Activated T-cell treated with anti-CD3 and anti-CD28 coated beads, Interleukin-2, amount 50 U/mL, for 4 hours (primary cell): Measurements from ENCODE around the gene TRAFD1. TPM values are rescaled to one million over a fixed set of nuclear protein-coding genes. Genes with fewer than 3 reads are reported as not detected.

Experiments
- ATAC-seq, 2 donors: fragments of 200-7000 bp; cut with Tn5 transposase; one replicate each; pipeline ENCODE4 v1.10.0; 2021
- DNase-seq: peaks from one replicate; pipeline ENCODE4 v3.0.0-alpha.2; 2020
- H3K27me3 Mint-ChIP-seq: one replicate; pipeline ENCODE4 v1.8.0; 2021; ENCODE audit warnings: low read depth, mixed read lengths
- H3K36me3 Mint-ChIP-seq: one replicate; pipeline ENCODE4 v1.8.0; 2022; ENCODE audit warnings: mixed read lengths; ENCODE audit not compliant: insufficient read depth
- H3K4me1 Mint-ChIP-seq: one replicate; pipeline ENCODE4 v1.8.0; 2021; ENCODE audit warnings: low read depth, mixed read lengths
- H3K4me3 Mint-ChIP-seq: one replicate; pipeline ENCODE4 v1.8.0; 2021; ENCODE audit warnings: mild to moderate bottlenecking, moderate library complexity, mixed read lengths
- H3K9me3 Mint-ChIP-seq: one replicate; pipeline ENCODE4 v1.8.0; 2021; ENCODE audit warnings: mixed read lengths
- total RNA-seq, 3 donors: library from RNA; stranded (reverse); gene quantifications; one replicate each; pipeline ENCODE4 v1.2.1, GENCODE V29; 2021

Gene TRAFD1
- total RNA-seq, 3 donors from 2014 or later, result 47.1 to 52.3 (median 49.4) TPM

- DNase-seq (no peak), ATAC-seq (no peak)
- no peaks in the 10 kb centered on the region for H3K9me3 Mint-ChIP-seq
- H3K4me1 Mint-ChIP-seq, result no peaks in the 10 kb centered on the region
- no peaks in the 10 kb centered on the region for H3K27me3 Mint-ChIP-seq
- peaks cover 20% of the 10 kb centered on the region for H3K36me3 Mint-ChIP-seq
- no peak overlapping the region for H3K4me3 Mint-ChIP-seq
Measured at GRCh38 chr12:112188130-112188830, 62.9 kb downstream of the TRAFD1 start.

- no peaks in the 10 kb centered on the region for H3K4me1 Mint-ChIP-seq
- H3K36me3 Mint-ChIP-seq, result peaks cover 29% of the 10 kb centered on the region
- ATAC-seq (no peak), DNase-seq (no peak)
- no peak overlapping the region for H3K4me3 Mint-ChIP-seq
- H3K9me3 Mint-ChIP-seq, result no peaks in the 10 kb centered on the region
- H3K27me3 Mint-ChIP-seq, result no peaks in the 10 kb centered on the region
Measured at GRCh38 chr12:112190231-112191025, 65.1 kb downstream of the TRAFD1 start.

GRCh38 chr12:112191201-112191600 is 65.8 kb downstream of the TRAFD1 start:
- ATAC-seq (no peak), DNase-seq (no peak)
- no peaks in the 10 kb centered on the region for H3K4me1 Mint-ChIP-seq
- peaks cover 31% of the 10 kb centered on the region for H3K36me3 Mint-ChIP-seq
- no peaks in the 10 kb centered on the region for H3K9me3 Mint-ChIP-seq
- no peak overlapping the region for H3K4me3 Mint-ChIP-seq
- no peaks in the 10 kb centered on the region for H3K27me3 Mint-ChIP-seq

- Mint-ChIP-seq H3K36me3 (peaks cover 32% of the 10 kb centered on the region), H3K4me1 (no peaks in the 10 kb centered on the region), H3K4me3 (no peak overlapping the region), H3K9me3 (no peaks in the 10 kb centered on the region), H3K27me3 (no peaks in the 10 kb centered on the region)
- ATAC-seq (no peak), DNase-seq (no peak)
Measured at GRCh38 chr12:112191840-112192321, 66.5 kb downstream of the TRAFD1 start.

GRCh38 chr12:112192475-112192874 is 67.1 kb downstream of the TRAFD1 start:
- Mint-ChIP-seq H3K9me3 (no peaks in the 10 kb centered on the region), H3K27me3 (no peaks in the 10 kb centered on the region), H3K4me3 (no peak overlapping the region), H3K4me1 (no peaks in the 10 kb centered on the region), H3K36me3 (peaks cover 34% of the 10 kb centered on the region)
- DNase-seq (no peak), ATAC-seq (no peak)

- H3K4me3 Mint-ChIP-seq, result no peak overlapping the region
- DNase-seq (no peak), ATAC-seq (no peak)
- H3K27me3 Mint-ChIP-seq, result no peaks in the 10 kb centered on the region
- no peaks in the 10 kb centered on the region for H3K9me3 Mint-ChIP-seq
- H3K4me1 Mint-ChIP-seq, result no peaks in the 10 kb centered on the region
- peaks cover 44% of the 10 kb centered on the region for H3K36me3 Mint-ChIP-seq
Measured at GRCh38 chr12:112194601-112195247, 69.4 kb downstream of the TRAFD1 start.

- peaks cover 46% of the 10 kb centered on the region for H3K36me3 Mint-ChIP-seq
- DNase-seq (no peak), ATAC-seq (no peak)
- H3K9me3 Mint-ChIP-seq, result no peaks in the 10 kb centered on the region
- H3K4me3 Mint-ChIP-seq, result no peak overlapping the region
- H3K4me1 Mint-ChIP-seq, result no peaks in the 10 kb centered on the region
- H3K27me3 Mint-ChIP-seq, result no peaks in the 10 kb centered on the region
Measured at GRCh38 chr12:112196196-112196875, 71.0 kb downstream of the TRAFD1 start.

- H3K36me3 Mint-ChIP-seq, result peaks cover 38% of the 10 kb centered on the region
- no peaks in the 10 kb centered on the region for H3K9me3 Mint-ChIP-seq
- H3K4me3 Mint-ChIP-seq, result no peak overlapping the region
- DNase-seq (peak; percentile 27), ATAC-seq (peak; percentile 71 to 80)
- no peaks in the 10 kb centered on the region for H3K4me1 Mint-ChIP-seq
- no peaks in the 10 kb centered on the region for H3K27me3 Mint-ChIP-seq
Measured at GRCh38 chr12:112198120-112198733, 72.9 kb downstream of the TRAFD1 start.

- no peak for ATAC-seq
- H3K36me3 Mint-ChIP-seq, result peaks cover 34% of the 10 kb centered on the region
Measured at GRCh38 chr12:112199136-112199535, 73.8 kb downstream of the TRAFD1 start.

More at GRCh38 chr12:112199136-112199535, 73.8 kb downstream of the TRAFD1 start:
- no peak overlapping the region for H3K4me3 Mint-ChIP-seq
- no peaks in the 10 kb centered on the region for H3K27me3 Mint-ChIP-seq
- H3K9me3 Mint-ChIP-seq, result no peaks in the 10 kb centered on the region
- H3K4me1 Mint-ChIP-seq, result no peaks in the 10 kb centered on the region
- no peak for DNase-seq

Other genes with a start within 250 kb of the TRAFD1 start
- 1 to 10 TPM; 3.6 to 5.8 (median 4.7) TPM for gene TMEM116, start 112.4 kb upstream of the TRAFD1 start, total RNA-seq
- 10 to 100 TPM; 60.5 to 78.5 (median 75.8) TPM for gene ERP29, start 112.1 kb upstream of the TRAFD1 start, total RNA-seq
- gene NAA25, start 16.8 kb upstream of the TRAFD1 start, total RNA-seq, result 10 to 100 TPM; 60.1 to 67.5 (median 60.5) TPM